TTC549 (cell line): ENCODE results near the gene TMEM135.

Experiments
- FAIRE-seq: peaks from 2 replicates; lab custom pipeline; 2012; peaks lifted over from hg19 to GRCh38; lab: Jason Lieb, UNC

TMEM135 gene

DNA sequence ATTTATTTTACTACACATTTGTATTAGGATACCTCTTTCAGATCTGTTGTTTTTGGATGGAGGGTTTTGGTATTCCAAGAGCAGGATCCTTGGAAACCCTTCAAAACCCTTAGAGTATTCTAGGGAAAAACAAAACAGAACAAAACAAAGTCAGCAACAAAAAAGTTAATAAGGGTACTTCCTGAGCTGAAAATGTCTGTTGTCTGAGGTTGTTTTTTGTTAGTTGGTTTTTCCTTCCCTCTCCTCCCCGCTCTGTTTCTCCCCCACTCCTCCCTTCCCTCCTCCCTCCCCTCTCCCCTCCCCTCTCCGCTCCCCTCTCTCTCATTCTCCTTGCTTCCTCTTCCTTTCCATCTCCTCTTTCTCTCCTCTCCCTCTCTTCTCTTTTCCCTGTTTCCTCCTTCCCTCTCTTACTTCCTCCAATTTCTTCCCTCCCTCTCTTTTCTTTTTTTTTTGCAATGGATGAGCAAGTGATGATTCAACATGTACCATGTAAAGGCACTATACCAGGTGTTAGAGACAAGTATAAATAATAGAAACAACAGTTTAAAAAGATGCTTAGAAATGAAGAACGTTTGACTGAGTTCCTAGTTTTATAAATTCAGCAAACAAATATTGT is 160.6 kb downstream of the TMEM135 start:
- no peak for FAIRE-seq

DNA sequence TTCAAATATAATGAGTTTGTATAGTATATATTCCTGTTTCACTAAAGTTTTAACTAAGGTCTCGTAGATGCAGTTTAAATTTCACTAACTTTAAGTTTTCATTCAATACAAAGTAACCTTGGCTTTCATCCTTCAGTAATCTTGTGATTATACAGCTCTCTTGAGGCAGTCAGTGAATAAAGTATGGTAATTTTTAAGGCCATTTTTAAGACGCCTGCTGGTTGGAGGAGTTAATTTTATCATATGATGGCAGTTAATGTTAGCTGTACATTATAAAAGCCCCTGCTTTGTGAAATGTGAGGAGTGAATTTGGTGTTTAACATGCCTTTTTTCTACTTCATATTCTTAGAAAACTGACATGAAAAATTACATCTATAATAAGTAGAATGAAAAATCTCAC is 163.6 kb downstream of the TMEM135 start:
- FAIRE-seq: no peak

DNA sequence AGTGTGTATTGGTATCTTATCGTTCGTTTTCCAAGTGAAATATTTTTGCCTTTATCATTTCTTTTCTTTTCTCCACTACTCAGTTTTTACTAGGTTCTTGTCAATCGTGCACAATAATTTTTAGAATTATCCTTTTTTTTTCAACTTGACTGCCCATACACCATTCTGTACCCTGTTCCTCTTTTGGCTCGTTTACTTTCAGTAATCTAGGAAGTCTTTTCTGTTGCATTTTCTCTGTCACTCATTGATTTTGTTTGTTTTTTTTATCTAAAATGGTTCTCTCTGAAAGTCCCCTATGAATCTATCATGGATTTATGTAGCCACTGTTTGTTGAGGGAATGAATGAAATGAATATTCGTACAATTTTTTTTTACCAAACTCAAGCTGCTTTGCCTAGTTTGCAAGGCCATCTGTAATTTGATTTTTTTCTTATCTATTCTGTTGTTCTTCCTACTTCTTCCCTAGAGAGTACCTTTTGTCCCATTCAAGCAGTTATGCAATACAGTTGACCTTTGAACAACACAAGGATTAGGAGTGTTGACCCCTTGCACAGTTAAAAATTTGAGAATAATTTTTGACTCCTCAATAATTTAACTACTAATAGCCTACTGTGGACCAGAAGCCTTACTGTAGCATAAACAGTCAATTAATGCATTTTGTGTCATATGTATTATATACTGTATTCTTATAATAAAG is 166.3 kb downstream of the TMEM135 start:
- FAIRE-seq: no peak

DNA sequence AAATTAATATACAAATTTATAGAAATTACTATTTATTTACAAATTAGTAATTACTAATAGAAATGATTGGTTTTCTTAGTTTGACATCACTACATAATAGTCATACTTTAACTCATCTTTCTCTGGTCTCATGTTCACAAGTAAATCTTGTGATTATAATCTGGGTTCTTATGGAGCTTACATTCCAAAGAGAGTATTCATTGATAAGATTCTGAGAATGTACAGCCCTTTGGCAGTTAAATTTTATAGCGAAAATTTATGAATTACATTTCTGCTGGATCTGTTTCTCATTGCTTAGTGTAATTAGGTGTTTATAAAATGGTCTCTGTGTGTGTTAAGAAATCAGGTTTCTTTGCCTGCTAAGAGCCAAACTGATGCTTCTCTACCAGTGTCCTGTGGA is 175.2 kb downstream of the TMEM135 start:
- FAIRE-seq: no peak

DNA sequence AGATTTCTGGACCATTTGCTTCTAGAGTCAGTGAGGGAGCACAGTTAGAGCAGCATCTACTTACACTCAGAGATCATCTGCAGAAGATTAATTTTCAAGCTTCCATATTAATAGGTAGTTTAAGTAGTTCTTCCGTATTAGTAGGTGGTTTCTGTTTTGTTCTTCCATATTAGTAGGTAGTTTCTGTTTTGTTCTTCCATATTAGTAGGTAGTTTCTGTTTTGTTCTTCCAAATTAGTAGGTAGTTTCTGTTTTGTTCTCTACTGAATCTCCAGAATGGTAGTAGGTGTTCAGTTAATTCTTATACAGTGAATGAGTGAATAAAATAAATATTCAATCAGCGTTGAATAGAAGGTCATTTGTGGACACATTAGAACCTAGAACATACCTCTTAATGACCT is 175.7 kb downstream of the TMEM135 start:
- FAIRE-seq: no peak

DNA sequence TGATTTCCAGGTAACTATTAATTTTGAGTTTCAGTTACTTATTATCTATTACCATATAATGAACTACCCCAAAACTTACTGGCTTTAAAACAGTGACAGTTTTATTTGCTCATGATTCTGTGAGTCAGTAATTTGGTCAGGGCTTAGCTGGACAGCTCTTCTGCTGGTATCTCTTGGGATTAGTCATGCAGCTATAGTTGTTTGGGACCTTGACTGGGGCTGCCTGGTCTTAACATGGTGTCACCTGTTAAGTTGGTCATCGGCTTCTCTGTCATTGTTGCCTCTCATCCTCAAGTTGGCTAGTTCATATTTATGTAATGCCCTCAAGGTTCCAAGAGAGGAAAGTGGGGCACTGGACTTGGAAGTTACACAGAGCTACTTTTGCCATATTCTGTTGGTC is 177.5 kb downstream of the TMEM135 start:
- no peak for FAIRE-seq

DNA sequence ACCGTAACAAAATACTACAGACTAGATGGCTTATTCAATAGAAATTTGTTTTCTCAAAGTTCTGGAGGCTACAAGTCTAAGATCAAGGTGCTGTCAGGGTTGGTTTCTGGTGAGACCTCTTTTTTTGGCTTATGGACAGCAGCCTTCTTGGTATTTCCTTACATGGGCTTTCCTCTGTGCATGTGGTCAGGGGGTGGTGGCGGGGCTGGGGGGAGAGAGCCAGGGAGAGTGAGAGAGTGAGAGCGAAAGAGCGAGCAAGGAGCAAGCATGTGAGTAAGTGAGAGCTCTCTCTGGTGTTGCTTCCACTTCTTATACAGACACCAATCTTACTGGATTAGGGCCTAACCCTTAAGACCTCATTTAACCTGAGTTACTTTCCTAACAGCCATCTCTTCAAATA is 181.5 kb downstream of the TMEM135 start:
- no peak for FAIRE-seq

DNA sequence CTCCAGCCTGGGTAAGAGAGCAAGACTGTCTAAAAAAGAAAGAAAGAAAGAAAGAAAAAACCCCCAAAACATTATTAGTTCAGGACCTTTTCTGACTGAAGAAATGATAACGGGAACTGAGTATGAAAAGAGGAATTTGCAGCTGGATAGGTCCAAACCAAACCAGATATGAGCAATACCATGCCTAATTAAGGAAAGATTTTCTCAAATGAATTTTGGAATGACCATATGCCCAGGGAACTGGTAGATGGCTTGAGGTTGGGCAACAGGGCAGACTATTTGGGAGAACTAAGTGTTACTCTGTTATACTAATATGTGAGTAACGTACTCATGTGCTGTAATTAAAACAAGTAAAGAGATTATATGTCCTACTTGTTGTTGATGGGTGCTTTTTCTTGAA is 186.1 kb downstream of the TMEM135 start:
- no peak for FAIRE-seq

DNA sequence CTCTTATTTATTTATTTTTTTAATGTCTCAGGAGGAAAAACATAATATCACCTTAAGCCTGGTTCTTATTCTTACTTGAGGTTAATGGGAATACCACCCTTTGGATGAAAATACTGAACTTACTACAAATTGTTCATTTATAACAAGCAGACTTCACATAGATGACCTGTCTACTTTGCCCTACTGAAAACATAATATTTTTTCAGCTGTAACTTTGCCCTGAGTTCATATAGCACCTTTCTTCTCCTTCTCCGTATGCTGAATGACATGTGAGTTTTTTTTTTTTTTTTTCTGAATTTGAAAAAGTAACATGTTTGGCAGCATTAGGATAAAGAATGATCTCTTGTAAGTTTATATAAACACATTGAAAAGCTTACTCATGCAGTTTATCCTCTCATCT is 186.8 kb downstream of the TMEM135 start:
- no peak for FAIRE-seq

DNA sequence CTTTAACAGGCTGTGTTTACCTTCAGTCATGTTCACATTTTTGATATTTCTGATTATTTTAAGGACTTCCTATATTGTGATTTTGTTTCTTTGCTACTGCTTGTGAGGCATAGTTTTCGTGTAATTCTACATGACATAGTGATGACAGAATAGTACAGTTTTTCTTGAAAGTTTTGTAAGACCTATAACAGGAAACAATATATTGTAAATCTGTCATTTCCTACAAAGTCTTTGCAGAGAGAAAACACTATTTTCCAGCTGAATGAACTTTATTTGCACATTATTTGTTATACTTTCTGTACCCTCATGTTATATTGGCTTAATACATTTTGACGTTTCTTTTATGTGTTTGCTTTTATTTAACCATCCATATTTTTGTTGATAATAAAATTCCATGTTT is 191.1 kb downstream of the TMEM135 start:
- FAIRE-seq: no peak

DNA sequence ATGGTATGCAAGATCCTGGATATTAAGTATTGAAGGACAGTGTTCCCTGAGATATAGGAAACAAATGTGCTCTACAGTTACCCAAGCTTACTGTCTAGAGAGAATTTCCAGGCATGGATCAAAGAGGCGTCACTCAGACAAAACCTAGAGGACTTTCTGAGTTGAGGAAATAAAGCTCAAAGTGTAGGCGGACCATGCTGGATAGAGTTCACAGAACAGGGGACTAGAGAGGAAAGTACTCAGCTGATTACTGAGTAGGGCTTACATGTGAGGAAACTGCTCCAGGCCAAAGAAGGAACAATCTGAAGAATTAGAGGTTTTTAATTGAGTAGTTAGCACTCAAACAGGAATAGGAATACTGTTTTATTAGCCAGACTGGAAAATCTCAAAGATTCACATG is 193.3 kb downstream of the TMEM135 start:
- FAIRE-seq: no peak

DNA sequence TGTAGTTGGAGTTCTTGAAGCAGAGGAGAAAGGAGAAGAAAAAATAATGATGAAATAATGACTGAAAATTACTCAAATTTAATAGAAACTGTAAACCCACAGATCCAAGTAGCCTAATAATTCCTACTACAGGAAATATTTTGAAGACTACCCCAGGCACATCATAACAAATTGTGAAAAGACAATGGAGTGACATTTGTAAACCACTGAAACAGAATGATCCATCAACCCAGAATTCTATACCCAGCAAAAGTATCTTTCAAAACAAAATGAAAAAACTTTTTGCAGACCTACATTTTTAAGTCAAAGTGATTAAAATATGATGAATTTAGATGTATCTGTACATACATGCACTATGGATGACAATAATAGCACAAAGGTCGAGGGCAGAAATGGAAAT is 194.6 kb downstream of the TMEM135 start:
- no peak for FAIRE-seq

DNA sequence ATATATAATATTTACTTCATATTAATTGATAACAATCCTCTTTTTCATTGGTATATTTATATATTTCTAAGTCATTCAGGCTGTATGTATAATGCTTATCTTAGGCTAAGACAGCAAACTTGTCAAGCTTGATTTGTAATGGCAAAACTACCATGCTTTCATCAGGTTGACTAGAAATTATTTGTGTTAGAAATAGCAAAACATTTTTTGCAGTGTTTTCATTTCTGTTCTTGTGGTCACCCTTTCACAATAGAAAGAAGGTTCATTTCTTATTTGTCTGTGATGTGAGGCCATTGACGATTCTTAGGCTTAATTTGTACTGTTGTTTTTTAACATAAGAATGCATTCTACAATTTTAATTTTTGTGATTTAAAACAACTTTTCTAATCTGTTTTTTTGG is 197.6 kb downstream of the TMEM135 start:
- FAIRE-seq: no peak

DNA sequence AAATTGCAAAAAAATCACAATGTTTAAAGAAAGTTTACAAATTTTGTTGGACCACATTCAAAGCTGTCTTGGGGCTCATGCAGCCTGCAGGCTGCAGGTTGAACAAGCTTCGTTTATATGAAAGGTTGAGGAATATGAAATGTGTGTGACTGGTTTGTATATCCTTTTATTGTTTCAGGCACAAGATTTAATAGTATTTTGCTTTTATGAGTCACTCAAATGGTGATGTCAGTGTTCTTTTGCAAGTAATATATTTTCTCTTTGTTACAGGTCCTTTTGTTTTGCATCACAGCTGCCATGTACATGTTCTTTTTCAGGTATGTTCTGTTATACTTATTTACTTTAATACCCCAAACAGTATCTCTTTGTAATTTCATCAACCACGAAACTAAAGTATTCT is 198.6 kb downstream of the TMEM135 start:
- no peak for FAIRE-seq

DNA sequence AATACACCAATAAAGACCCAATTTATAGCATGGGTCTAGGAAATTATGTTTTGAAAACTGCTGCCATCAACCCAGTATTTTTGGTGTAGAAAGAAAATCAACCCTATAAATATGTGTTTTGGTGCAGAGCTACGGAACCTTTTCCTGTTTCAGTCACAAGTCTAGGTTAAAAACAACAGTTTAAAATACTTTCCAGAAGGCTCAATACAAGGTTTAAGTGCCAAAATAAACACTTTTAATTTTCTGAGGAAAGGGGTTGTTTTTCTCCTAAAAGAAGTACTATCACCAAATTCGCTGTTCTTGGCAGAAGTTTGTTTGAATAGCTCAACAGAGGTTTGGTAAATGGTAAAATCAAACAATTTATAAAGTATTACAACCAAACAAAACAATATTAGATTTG is 201.3 kb downstream of the TMEM135 start:
- FAIRE-seq: no peak

DNA sequence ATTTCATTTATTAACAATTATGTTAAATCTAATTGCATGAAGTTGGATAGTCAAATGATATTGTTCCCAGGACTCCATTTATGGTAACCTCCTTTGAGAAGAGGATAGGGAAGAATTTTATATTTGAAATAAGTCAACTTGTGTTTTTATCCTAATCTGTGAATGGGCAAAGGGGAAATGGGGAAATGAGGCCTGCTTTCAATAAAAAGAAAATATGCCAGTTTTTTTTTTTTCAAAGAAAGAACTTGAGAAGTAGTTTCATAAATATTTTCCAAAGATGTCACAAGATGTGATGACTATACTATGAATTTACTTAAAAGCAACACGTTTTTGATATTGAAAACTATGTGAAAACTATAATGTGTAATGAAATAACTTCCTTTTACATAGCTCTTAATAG is 201.8 kb downstream of the TMEM135 start:
- FAIRE-seq: no peak

DNA sequence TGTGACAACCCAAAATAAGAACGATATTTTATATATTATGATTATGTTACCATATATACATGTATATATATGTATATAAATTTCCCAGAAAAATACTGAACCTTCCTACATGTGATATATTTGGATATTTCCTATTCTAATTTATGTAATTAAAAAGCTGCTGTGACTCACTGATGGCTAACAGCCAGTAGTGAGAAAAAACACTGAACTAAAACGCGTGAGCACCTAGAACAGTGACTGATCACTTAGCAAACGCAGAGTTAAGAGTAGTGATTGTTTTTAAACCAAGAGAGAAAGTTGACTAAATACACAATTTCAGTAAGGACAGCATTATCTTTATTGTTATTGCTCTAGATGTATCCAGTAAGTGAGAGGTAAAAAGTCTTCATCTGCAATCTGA is 213.8 kb downstream of the TMEM135 start:
- FAIRE-seq: no peak

DNA sequence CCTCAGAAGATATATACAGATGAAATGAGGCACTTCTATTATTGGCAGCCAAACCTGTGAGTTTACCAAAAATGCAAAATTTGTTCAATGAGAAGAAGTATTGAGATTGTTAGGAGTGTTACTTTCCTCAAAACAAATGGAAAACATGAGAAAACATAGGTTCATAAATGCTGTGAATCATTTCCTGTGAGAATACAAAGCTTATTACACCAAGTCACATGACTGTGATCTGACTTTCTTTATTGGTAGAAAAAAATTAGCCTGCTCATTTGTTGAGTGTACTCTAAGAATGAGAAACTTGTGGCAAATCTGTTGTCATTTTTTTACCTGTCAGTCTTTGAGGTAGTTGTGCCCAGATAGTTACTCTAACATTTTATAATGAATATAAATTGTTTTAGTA is 215.1 kb downstream of the TMEM135 start:
- FAIRE-seq: no peak

DNA sequence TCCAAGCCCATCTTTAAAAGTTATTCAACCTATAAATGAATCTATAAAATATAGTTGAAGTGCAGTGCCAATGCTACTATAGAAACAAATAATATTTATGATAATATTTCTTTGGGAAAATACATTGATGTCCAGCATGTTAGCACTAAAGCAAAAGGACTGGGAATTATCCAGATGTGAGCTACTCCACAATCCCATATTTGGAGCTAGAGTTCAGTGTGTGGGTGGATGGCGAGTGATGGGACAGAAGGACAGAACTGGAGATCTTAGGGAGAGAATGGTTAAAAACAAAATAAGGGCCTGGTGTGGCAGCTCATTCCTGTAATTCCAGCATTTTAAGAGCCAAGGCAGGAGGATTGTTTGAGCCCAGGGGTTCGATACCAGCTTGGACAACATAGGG is 216.8 kb downstream of the TMEM135 start:
- FAIRE-seq: no peak

DNA sequence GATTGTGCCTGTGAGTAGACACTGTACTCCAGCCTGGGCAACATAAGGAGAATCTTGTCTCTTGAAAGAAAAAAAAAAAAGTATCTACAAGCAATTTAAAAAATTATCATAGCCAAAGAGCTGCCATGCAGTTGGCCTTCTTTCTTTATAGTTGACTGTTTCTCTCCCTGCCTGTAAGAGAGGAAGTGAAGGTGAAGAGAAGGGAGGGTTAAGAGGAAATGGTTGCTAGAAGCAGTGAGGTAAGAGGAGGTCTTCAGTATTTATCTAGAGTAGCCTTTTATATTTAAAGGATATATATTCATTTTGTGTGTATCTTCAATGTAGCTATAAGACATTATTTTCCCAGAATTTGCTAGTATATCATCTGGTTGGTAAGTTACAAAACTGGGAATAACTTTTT is 217.9 kb downstream of the TMEM135 start:
- no peak for FAIRE-seq

DNA sequence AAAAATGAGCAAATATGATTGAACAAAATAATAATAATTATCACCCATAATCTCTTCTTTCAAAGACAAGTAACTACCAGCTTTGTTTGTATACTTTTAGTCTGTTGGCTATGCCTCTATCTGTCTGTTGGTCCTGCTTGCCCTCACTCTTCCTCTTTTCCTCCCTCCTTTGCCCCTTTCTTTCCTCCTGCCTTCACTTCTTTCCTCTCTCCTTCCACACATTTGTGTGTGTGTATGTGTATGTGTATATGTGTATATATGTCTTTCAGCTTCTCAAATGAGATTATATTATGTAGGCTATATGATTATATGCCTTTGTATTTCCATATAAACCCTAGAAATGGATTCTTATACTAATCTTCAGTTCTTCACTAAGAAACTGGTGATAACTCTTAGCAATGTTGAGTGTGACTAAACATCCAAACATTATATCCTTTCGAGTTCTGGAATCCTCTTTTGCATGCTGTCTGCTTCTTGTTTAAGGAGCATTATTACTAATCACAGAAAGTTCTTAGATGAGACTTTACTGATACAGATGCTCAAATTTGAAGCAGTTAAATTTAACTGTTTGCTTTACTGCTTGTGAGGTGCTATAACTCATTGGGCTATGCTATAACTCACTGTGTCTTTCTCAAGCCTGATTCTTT is 219.1 kb downstream of the TMEM135 start:
- no peak for FAIRE-seq

DNA sequence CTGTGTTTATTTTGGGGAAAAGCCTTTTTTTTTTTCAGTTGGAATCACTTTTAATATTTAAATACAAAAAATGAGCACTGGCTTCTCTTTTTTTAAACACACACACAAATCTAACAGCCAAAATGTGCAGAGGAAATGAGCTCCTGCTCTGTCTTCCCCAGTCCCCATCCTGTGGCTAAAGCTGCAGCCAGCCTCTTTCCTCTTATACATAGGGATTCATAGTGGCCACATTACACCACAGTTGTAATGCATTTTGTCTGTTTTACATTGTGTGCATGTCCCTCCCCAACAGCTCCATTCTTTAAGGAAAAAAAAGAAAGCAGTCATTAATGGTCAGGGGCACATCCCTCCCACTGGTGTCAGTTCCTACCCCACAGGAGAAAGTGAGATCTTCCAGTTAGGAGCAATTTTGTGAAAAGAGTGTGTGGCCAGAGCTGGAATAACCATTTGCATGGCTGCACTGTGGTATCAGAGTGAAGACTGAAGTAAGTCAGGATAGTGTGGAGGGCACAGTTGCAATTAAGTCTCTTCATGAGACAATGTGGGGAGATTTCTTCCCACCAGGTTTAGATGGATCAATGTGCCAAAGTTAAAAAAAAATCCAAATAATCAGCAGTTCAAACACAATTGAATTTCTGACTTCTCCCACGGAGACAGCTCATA is 220.6 kb downstream of the TMEM135 start:
- FAIRE-seq: no peak

DNA sequence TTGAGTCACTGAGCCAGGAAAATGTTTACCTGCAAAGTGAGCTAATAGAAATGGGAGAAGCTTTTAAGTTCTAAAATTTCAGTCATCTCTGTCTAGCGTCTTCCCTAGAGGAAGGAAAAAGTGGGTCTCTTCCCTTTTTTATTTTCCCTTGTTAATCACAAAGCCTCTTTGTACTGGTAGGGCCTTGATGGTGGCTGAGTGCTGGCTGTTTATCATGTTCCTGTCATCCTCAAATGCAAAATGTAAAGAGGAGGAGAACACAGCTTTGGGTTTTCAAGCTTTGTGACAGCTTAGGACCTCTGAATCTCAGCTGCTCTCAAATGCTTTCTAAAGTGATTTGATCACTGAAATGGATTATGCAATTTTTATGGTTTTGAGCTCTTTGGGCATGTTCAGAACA is 222.0 kb downstream of the TMEM135 start:
- FAIRE-seq: no peak

DNA sequence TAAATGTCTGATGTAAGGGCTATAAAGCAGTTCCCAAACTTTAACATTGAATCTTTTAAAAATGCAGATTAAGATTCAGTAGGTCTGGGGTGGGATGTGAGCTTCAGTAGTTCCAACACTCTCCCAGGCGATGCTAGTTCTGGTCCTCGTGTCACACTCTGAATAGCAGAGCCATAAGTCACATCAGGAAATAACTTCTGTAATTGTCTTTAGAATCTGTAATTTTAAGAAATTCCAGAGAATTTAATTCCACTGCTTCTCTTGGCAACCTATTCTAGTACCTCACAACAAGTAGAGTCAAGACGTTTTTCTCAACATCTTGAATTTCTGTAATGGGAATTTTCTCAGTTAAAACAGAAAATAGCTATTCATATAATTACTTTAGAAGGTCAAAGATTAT is 223.1 kb downstream of the TMEM135 start:
- no peak for FAIRE-seq
